GM19025 (cell line): ENCODE data around the gene ADGRV1.

Experiments
- ATAC-seq: cut with Tn5 transposase; IDR thresholded peaks from one replicate; pipeline ENCODE4 v1.9.1; 2021; ENCODE audit warnings: mild to moderate bottlenecking, low read depth, moderate library complexity; ENCODE audit not compliant: unreplicated experiment

ADGRV1 gene

GRCh38 chr5:90930062-90930461, 371.5 kb downstream of the ADGRV1 start:
- ATAC-seq = no peak

GRCh38 chr5:90930756-90931431, 372.3 kb downstream of the ADGRV1 start:
- ATAC-seq = no peak

- ATAC-seq = no peak
Measured at GRCh38 chr5:90932052-90932699, 373.6 kb downstream of the ADGRV1 start.

- no peak for ATAC-seq
Measured at GRCh38 chr5:90933298-90933697, 374.7 kb downstream of the ADGRV1 start.

GRCh38 chr5:90934091-90934719, 375.6 kb downstream of the ADGRV1 start:
- ATAC-seq = no peak

- no peak for ATAC-seq
Measured at GRCh38 chr5:90934738-90935137, 376.1 kb downstream of the ADGRV1 start.

- no peak for ATAC-seq
Measured at GRCh38 chr5:90939211-90939610, 380.6 kb downstream of the ADGRV1 start.

- ATAC-seq = peak; percentile 99
Measured at GRCh38 chr5:90940227-90940995, 381.8 kb downstream of the ADGRV1 start.

- no peak for ATAC-seq
Measured at GRCh38 chr5:90941002-90941720, 382.6 kb downstream of the ADGRV1 start.

GRCh38 chr5:90944116-90944515, 385.5 kb downstream of the ADGRV1 start:
- ATAC-seq = no peak

- ATAC-seq = no peak
Measured at GRCh38 chr5:90947667-90948066, 389.1 kb downstream of the ADGRV1 start.

GRCh38 chr5:90948969-90949368, 390.4 kb downstream of the ADGRV1 start:
- no peak for ATAC-seq

- ATAC-seq = no peak
Measured at GRCh38 chr5:90949469-90950358, 391.1 kb downstream of the ADGRV1 start.

GRCh38 chr5:90955001-90955635, 396.5 kb downstream of the ADGRV1 start:
- ATAC-seq = no peak

GRCh38 chr5:90956511-90957097, 398.0 kb downstream of the ADGRV1 start:
- no peak for ATAC-seq

GRCh38 chr5:90957906-90958305, 399.3 kb downstream of the ADGRV1 start:
- ATAC-seq = no peak

GRCh38 chr5:90959262-90959661, 400.7 kb downstream of the ADGRV1 start:
- no peak for ATAC-seq

GRCh38 chr5:90962481-90962880, 403.9 kb downstream of the ADGRV1 start:
- no peak for ATAC-seq
